GM12872 (cell line): ENCODE data around the gene CAPN8.

ENCODE experiments used
- CTCF ChIP-seq: IDR thresholded peaks from 3 replicates; pipeline ENCODE4 v1.5.1; 2011; ENCODE audit warnings: low read depth, mild to moderate bottlenecking, low read length, moderate library complexity; ENCODE audit not compliant: insufficient read depth

CAPN8 gene

GRCh38 chr1:223711747-223712193 is 46.3 kb upstream of the CAPN8 start:
- TF ChIP-seq CTCF = no peak

GRCh38 chr1:223711173-223711572 is 45.7 kb upstream of the CAPN8 start:
- TF ChIP-seq CTCF = no peak

- no peak for TF ChIP-seq CTCF
Measured at GRCh38 chr1:223710179-223711133, 45.0 kb upstream of the CAPN8 start.

- no peak for TF ChIP-seq CTCF
Measured at GRCh38 chr1:223709598-223709997, 44.1 kb upstream of the CAPN8 start.

- no peak for TF ChIP-seq CTCF
Measured at GRCh38 chr1:223708651-223709268, 43.3 kb upstream of the CAPN8 start.

- no peak for TF ChIP-seq CTCF
Measured at GRCh38 chr1:223708001-223708359, 42.5 kb upstream of the CAPN8 start.

- no peak for TF ChIP-seq CTCF
Measured at GRCh38 chr1:223707256-223708000, 41.9 kb upstream of the CAPN8 start.
